OCI-LY1 (cell line): ENCODE data around the gene DRC1.

ENCODE experiments used
- H2AFZ ChIP-seq: fragments of 200-600 bp; sonication (generic), shearing (Covaris generic); 2 replicates; pipeline ENCODE4 v1.6.0; 2014; ENCODE audit warnings: antibody characterized with exemption, mild to moderate bottlenecking, low read length
- H3F3A ChIP-seq: fragments of 200-600 bp; sonication (generic), shearing (Covaris generic); 2 replicates; pipeline ENCODE4 v1.6.0; 2014; ENCODE audit warnings: mild to moderate bottlenecking, antibody characterized with exemption, low read length, moderate library complexity; ENCODE audit not compliant: insufficient read depth
- H3K27ac ChIP-seq: fragments of 200-600 bp; sonication (generic); 2 replicates; pipeline ENCODE4 v1.5.1; 2014; ENCODE audit warnings: low read length, mixed run types, mild to moderate bottlenecking, low read depth; ENCODE audit not compliant: poor library complexity, severe bottlenecking
- H3K27me3 ChIP-seq: fragments of 200-600 bp; sonication (generic); 2 replicates; pipeline ENCODE4 v1.6.0; 2014; ENCODE audit warnings: antibody characterized with exemption, mild to moderate bottlenecking, low read length, moderate library complexity; ENCODE audit not compliant: insufficient read depth
- H3K36me3 ChIP-seq: fragments of 200-600 bp; sonication (generic); 2 replicates; pipeline ENCODE4 v1.6.1; 2014; ENCODE audit warnings: mild to moderate bottlenecking, antibody characterized with exemption, low read length, moderate library complexity, mixed read lengths; ENCODE audit not compliant: insufficient read depth
- H3K4me1 ChIP-seq: fragments of 200-600 bp; sonication (generic); 2 replicates; pipeline ENCODE4 v1.5.1; 2014; ENCODE audit warnings: mild to moderate bottlenecking, low read length, moderate library complexity; ENCODE audit not compliant: insufficient read depth, severe bottlenecking
- H3K4me2 ChIP-seq: fragments of 200-600 bp; sonication (generic), shearing (Covaris generic); 2 replicates; pipeline ENCODE4 v1.6.1; 2014; ENCODE audit warnings: low read length
- H3K4me3 ChIP-seq: fragments of 200-600 bp; sonication (generic); 2 replicates; pipeline ENCODE4 v1.5.1; 2014; ENCODE audit warnings: low read length, low read depth, mild to moderate bottlenecking, mixed read lengths; ENCODE audit not compliant: poor library complexity, severe bottlenecking
- H3K79me2 ChIP-seq: fragments of 200-600 bp; shearing (Covaris generic); 2 replicates; pipeline ENCODE4 v1.6.1; 2016; ENCODE audit warnings: mixed run types, low read length, mixed read lengths; ENCODE audit not compliant: insufficient read depth
- H3K9ac ChIP-seq: fragments of 200-600 bp; sonication (generic), shearing (Covaris generic); 2 replicates; pipeline ENCODE4 v1.6.1; 2014; ENCODE audit warnings: mild to moderate bottlenecking, low read length, mixed read lengths
- H3K9me2 ChIP-seq: fragments of 200-600 bp; sonication (generic), shearing (Covaris generic); 2 replicates; pipeline ENCODE4 v1.6.1; 2014; ENCODE audit warnings: low read depth, mild to moderate bottlenecking, low read length, mixed read lengths
- H3K9me3 ChIP-seq: fragments of 200-600 bp; shearing (Covaris generic); 2 replicates; pipeline ENCODE4 v1.6.1; 2014; ENCODE audit warnings: low read length, mixed read lengths
- H4K20me1 ChIP-seq: fragments of 200-600 bp; sonication (generic), shearing (Covaris generic); 2 replicates; pipeline ENCODE4 v1.6.0; 2016; ENCODE audit warnings: mild to moderate bottlenecking, low read length; ENCODE audit not compliant: insufficient read depth
- EZH2 ChIP-seq: fragments of 200-600 bp; sonication (generic), shearing (Covaris generic); IDR thresholded peaks from 2 replicates; pipeline ENCODE4 v1.8.0; 2017; ENCODE audit warnings: borderline replicate concordance, mixed run types, mild to moderate bottlenecking, antibody characterized with exemption, low read length, moderate library complexity, mixed read lengths
- TF ChIP-seq, protein P1 (sequence below): fragments of 200-600 bp; sonication (generic), shearing (Covaris generic); IDR thresholded peaks from 2 replicates; pipeline ENCODE4 v1.5.1; 2017; ENCODE audit warnings: mild to moderate bottlenecking, antibody characterized with exemption, low read length, moderate library complexity, mixed read lengths

DRC1 gene

GRCh38 chr2:26355038-26355995, 46.4 kb upstream of the DRC1 start:
- Histone ChIP-seq H3K9me2 (no peaks in the 10 kb centered on the region), H3K4me2 (no peak overlapping the region), H3K9ac (no peak overlapping the region), H3K27me3 (no peaks in the 10 kb centered on the region), H3K4me3 (no peak overlapping the region), H3K9me3 (no peaks in the 10 kb centered on the region), H2AFZ (no peak overlapping the region), H3K36me3 (peaks cover 21% of the 10 kb centered on the region; the same call in 1 of the 2 replicates), H3K79me2 (peaks cover 91% of the 10 kb centered on the region), H4K20me1 (no peaks in the 10 kb centered on the region), H3K4me1 (no peaks in the 10 kb centered on the region), H3K27ac (no peak overlapping the region), H3F3A (no peaks in the 10 kb centered on the region)
- TF ChIP-seq, protein P1, sequence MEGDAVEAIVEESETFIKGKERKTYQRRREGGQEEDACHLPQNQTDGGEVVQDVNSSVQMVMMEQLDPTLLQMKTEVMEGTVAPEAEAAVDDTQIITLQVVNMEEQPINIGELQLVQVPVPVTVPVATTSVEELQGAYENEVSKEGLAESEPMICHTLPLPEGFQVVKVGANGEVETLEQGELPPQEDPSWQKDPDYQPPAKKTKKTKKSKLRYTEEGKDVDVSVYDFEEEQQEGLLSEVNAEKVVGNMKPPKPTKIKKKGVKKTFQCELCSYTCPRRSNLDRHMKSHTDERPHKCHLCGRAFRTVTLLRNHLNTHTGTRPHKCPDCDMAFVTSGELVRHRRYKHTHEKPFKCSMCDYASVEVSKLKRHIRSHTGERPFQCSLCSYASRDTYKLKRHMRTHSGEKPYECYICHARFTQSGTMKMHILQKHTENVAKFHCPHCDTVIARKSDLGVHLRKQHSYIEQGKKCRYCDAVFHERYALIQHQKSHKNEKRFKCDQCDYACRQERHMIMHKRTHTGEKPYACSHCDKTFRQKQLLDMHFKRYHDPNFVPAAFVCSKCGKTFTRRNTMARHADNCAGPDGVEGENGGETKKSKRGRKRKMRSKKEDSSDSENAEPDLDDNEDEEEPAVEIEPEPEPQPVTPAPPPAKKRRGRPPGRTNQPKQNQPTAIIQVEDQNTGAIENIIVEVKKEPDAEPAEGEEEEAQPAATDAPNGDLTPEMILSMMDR, result no peak
- TF ChIP-seq EZH2, result no peak

- H3K9me3 ChIP-seq, result no peaks in the 10 kb centered on the region
- H3K4me2 ChIP-seq, result no peak overlapping the region
- peaks cover 92% of the 10 kb centered on the region for H3K79me2 ChIP-seq
- no peaks in the 10 kb centered on the region for H3F3A ChIP-seq
- TF ChIP-seq EZH2, result no peak
- TF ChIP-seq, protein P1, result no peak
- H3K4me1 ChIP-seq, result no peaks in the 10 kb centered on the region
- no peak overlapping the region for H2AFZ ChIP-seq
- H4K20me1 ChIP-seq, result no peaks in the 10 kb centered on the region
- H3K9me2 ChIP-seq, result no peaks in the 10 kb centered on the region
- no peak overlapping the region for H3K27ac ChIP-seq
- H3K4me3 ChIP-seq, result no peak overlapping the region
- no peaks in the 10 kb centered on the region for H3K27me3 ChIP-seq
- peaks cover 21% of the 10 kb centered on the region; the same call in 1 of the 2 replicates for H3K36me3 ChIP-seq
- no peak overlapping the region for H3K9ac ChIP-seq
Observed at GRCh38 chr2:26356111-26356510, 45.6 kb upstream of the DRC1 start.

- H3K4me3 ChIP-seq, result no peak overlapping the region
- no peaks in the 10 kb centered on the region for H3K27me3 ChIP-seq
- H3K9me3 ChIP-seq, result no peaks in the 10 kb centered on the region
- H3K79me2 ChIP-seq, result peaks cover 92% of the 10 kb centered on the region
- H3K9ac ChIP-seq, result no peak overlapping the region
- H3K4me1 ChIP-seq, result no peaks in the 10 kb centered on the region
- no peaks in the 10 kb centered on the region for H3F3A ChIP-seq
- H3K27ac ChIP-seq, result no peak overlapping the region
- peaks cover 26% of the 10 kb centered on the region for H3K36me3 ChIP-seq
- H4K20me1 ChIP-seq, result no peaks in the 10 kb centered on the region
- no peak overlapping the region for H3K4me2 ChIP-seq
- H3K9me2 ChIP-seq, result no peaks in the 10 kb centered on the region
- H2AFZ ChIP-seq, result no peak overlapping the region
- no peak for TF ChIP-seq EZH2
- TF ChIP-seq, protein P1, result no peak
Observed at GRCh38 chr2:26356771-26357170, 44.9 kb upstream of the DRC1 start.
